OCI-LY3 (cell line): Measurements from ENCODE around the gene LRPPRC.

Source experiments
- H2AFZ ChIP-seq: fragments of 200-600, 300-600 bp; shearing (Covaris generic); 2 replicates; pipeline ENCODE4 v1.6.0; 2014; ENCODE audit warnings: antibody characterized with exemption, low read depth, low read length
- H3K27ac ChIP-seq: fragments of 200-600, 300-600 bp; sonication (generic); 2 replicates; pipeline ENCODE4 v1.5.1; 2014; ENCODE audit warnings: mild to moderate bottlenecking, low read length, moderate library complexity, mixed read lengths
- H3K27me3 ChIP-seq: fragments of 200-600, 300-600 bp; sonication (generic); 2 replicates; pipeline ENCODE4 v1.6.1; 2014; ENCODE audit warnings: low read depth, low read length, mixed read lengths
- H3K36me3 ChIP-seq: fragments of 200-600, 300-600 bp; sonication (generic); replicated peaks from 2 replicates; pipeline ENCODE3; 2014; ENCODE audit warnings: low read depth, low read length, mixed read lengths
- H3K4me1 ChIP-seq: fragments of 300-600, 200-600 bp; sonication (generic); 2 replicates; pipeline ENCODE4 v1.6.1; 2014; ENCODE audit warnings: low read length, mixed read lengths
- H3K4me2 ChIP-seq: fragments of 200-600, 300-600 bp; sonication (generic); 2 replicates; pipeline ENCODE4 v1.6.1; 2014; ENCODE audit warnings: low read length, mixed read lengths
- H3K4me3 ChIP-seq: fragments of 300-600, 200-600 bp; sonication (generic); 2 replicates; pipeline ENCODE4 v1.5.1; 2014; ENCODE audit warnings: antibody characterized with exemption, mild to moderate bottlenecking, low read length, moderate library complexity
- H3K79me2 ChIP-seq: fragments of 300-600, 200-600 bp; shearing (Covaris generic); 2 replicates; pipeline ENCODE4 v1.6.1; 2014; ENCODE audit warnings: mild to moderate bottlenecking, low read length, mixed read lengths
- H3K9ac ChIP-seq: fragments of 300-600, 200-600 bp; shearing (Covaris generic); 2 replicates; pipeline ENCODE4 v1.6.0; 2014; ENCODE audit warnings: mild to moderate bottlenecking, low read length, moderate library complexity
- H3K9me3 ChIP-seq: fragments of 200-600, 300-600 bp; shearing (Covaris generic); 2 replicates; pipeline ENCODE4 v1.6.1; 2014; ENCODE audit warnings: low read length, mixed read lengths; ENCODE audit not compliant: insufficient read depth
- H4K20me1 ChIP-seq: fragments of 200-600, 300-600 bp; sonication (generic); 2 replicates; pipeline ENCODE4 v1.6.1; 2016; ENCODE audit warnings: low read length, mixed read lengths; ENCODE audit not compliant: insufficient read depth
- CTCF ChIP-seq: fragments of 200-600, 300-600 bp; sonication (generic); IDR thresholded peaks from 2 replicates; pipeline ENCODE4 v1.5.1; 2014; ENCODE audit warnings: antibody characterized with exemption, low read length, low read depth
- EZH2phosphoT487 ChIP-seq: fragments of 200-600 bp; shearing (Covaris generic); IDR thresholded peaks from 2 replicates; pipeline ENCODE4 v1.6.1; 2018; ENCODE audit warnings: antibody characterized with exemption, mixed run types, low read depth

LRPPRC gene

GRCh38 chr2:43945439-43945838 lies 50.4 kb downstream of the LRPPRC start:
- Histone ChIP-seq H3K4me3 (no peak overlapping the region), H3K9me3 (no peaks in the 10 kb centered on the region), H3K27me3 (no peaks in the 10 kb centered on the region), H3K4me2 (no peak overlapping the region), H4K20me1 (no peaks in the 10 kb centered on the region), H3K4me1 (no peaks in the 10 kb centered on the region), H3K9ac (no peak overlapping the region), H3K79me2 (no peaks in the 10 kb centered on the region; the same call in 1 of the 2 replicates), H3K36me3 (peaks cover 66% of the 10 kb centered on the region), H2AFZ (no peak overlapping the region), H3K27ac (no peak overlapping the region)
- TF ChIP-seq EZH2phosphoT487, result no peak
- TF ChIP-seq CTCF, result no peak

DNA sequence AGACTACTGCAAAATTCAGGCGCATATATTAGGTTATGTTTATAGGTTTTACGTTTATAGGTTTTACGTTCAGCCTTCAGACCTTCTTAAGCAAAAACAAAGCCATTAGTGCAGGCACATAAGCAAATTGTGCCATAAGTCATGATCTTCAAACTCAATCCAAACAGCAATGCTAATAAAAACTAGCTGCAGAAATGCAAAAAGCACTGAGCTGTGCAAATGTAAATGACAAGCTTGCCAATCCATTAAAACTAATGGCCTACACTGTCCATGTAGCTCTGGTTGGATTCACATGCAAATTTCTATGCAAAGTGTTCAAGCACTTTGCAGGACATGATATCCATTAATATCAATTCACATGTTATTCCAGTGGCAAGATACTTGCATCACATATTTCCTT lies 50.9 kb downstream of the LRPPRC start:
- peaks cover 2% of the 10 kb centered on the region for H3K79me2 ChIP-seq
- TF ChIP-seq CTCF (no peak), EZH2phosphoT487 (no peak)
- no peaks in the 10 kb centered on the region for H4K20me1 ChIP-seq
- H3K4me2 ChIP-seq, result no peak overlapping the region
- no peak overlapping the region for H3K27ac ChIP-seq
- no peak overlapping the region for H2AFZ ChIP-seq
- H3K4me1 ChIP-seq, result no peaks in the 10 kb centered on the region
- no peak overlapping the region for H3K4me3 ChIP-seq
- H3K36me3 ChIP-seq, result peaks cover 68% of the 10 kb centered on the region
- H3K27me3 ChIP-seq, result no peaks in the 10 kb centered on the region
- H3K9me3 ChIP-seq, result no peaks in the 10 kb centered on the region
- no peak overlapping the region for H3K9ac ChIP-seq

DNA sequence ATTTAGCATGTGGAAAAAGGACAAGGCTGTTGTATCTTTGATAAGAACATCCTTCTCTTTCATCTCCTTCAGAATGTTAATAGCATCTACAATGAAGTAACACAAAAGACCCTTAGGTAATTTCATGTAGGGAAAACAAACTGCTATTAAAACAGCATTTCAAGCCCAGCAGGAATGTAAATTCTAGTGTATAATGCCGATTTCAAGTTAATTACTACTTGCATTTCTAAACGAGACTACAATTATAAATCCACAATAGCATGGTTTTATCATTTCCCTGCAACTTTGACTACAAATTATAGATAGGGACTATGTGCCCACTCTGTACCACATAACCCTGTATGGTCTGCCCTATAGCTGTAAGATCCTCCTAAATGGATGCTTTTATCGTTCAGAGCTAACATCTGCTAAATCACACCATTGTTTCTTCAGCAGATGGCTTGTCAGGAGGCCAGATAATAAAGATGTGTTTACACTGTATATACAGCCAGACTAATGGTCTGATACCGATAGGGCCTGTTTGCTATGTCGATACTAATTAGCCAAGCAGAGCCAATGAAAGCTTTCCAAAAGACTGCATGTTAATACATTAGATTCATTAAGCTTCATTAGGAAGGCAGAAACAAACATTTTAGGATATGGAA lies 51.9 kb downstream of the LRPPRC start:
- Histone ChIP-seq H3K4me2 (no peak overlapping the region), H2AFZ (no peak overlapping the region), H3K79me2 (peaks cover 8% of the 10 kb centered on the region), H3K27me3 (no peaks in the 10 kb centered on the region), H3K9ac (no peak overlapping the region), H3K36me3 (peaks cover 73% of the 10 kb centered on the region), H3K27ac (no peak overlapping the region), H4K20me1 (no peaks in the 10 kb centered on the region), H3K4me3 (no peak overlapping the region), H3K4me1 (no peaks in the 10 kb centered on the region), H3K9me3 (no peaks in the 10 kb centered on the region)
- no peak for TF ChIP-seq CTCF
- no peak for TF ChIP-seq EZH2phosphoT487

GRCh38 chr2:43943323-43943722 lies 52.5 kb downstream of the LRPPRC start:
- no peak overlapping the region for H3K4me2 ChIP-seq
- no peaks in the 10 kb centered on the region for H3K4me1 ChIP-seq
- H3K9me3 ChIP-seq, result no peaks in the 10 kb centered on the region
- no peak overlapping the region for H2AFZ ChIP-seq
- no peaks in the 10 kb centered on the region for H3K27me3 ChIP-seq
- no peaks in the 10 kb centered on the region for H4K20me1 ChIP-seq
- peaks cover 67% of the 10 kb centered on the region for H3K36me3 ChIP-seq
- H3K9ac ChIP-seq, result no peak overlapping the region
- TF ChIP-seq EZH2phosphoT487 (no peak), CTCF (no peak)
- H3K4me3 ChIP-seq, result no peak overlapping the region
- H3K79me2 ChIP-seq, result peaks cover 12% of the 10 kb centered on the region
- H3K27ac ChIP-seq, result no peak overlapping the region
